HG03575 (cell line): ENCODE results near the gene SLIT3.
"Not testable (repeated sequence)": the region's sequence is repeated elsewhere in the genome, so short reads cannot be mapped to it uniquely, and the experiment has no call there.

Source experiments
- ATAC-seq: cut with Tn5 transposase; IDR thresholded peaks from one replicate; pipeline ENCODE4 v1.9.1; 2021; ENCODE audit not compliant: unreplicated experiment, insufficient number of reproducible peaks, low FRiP score; ENCODE audit errors: extremely low read depth

The SLIT3 gene

GRCh38 chr5:169242175-169242848 is 58.6 kb downstream of the SLIT3 start:
- no peak for ATAC-seq

GRCh38 chr5:169229342-169229892 is 71.5 kb downstream of the SLIT3 start:
- no peak for ATAC-seq

- no peak for ATAC-seq
Measured at GRCh38 chr5:169226895-169227294, 74.0 kb downstream of the SLIT3 start.

GRCh38 chr5:169225830-169226356 is 75.0 kb downstream of the SLIT3 start:
- ATAC-seq = no peak

- no peak for ATAC-seq
Measured at GRCh38 chr5:169223595-169223953, 77.4 kb downstream of the SLIT3 start.

GRCh38 chr5:169222934-169223594 is 77.9 kb downstream of the SLIT3 start:
- ATAC-seq = no peak

GRCh38 chr5:169221519-169221918 is 79.4 kb downstream of the SLIT3 start:
- ATAC-seq = no peak

- no peak for ATAC-seq
Measured at GRCh38 chr5:169219961-169220360, 81.0 kb downstream of the SLIT3 start.

- no peak for ATAC-seq
Measured at GRCh38 chr5:169219351-169219750, 81.6 kb downstream of the SLIT3 start.

GRCh38 chr5:169218861-169219260 is 82.1 kb downstream of the SLIT3 start:
- no peak for ATAC-seq

GRCh38 chr5:169218176-169218575 is 82.8 kb downstream of the SLIT3 start:
- no peak for ATAC-seq

GRCh38 chr5:169216866-169217265 is 84.1 kb downstream of the SLIT3 start:
- ATAC-seq = no peak

- ATAC-seq = no peak
Measured at GRCh38 chr5:169213479-169213878, 87.5 kb downstream of the SLIT3 start.

- ATAC-seq = not testable (repeated sequence)
Measured at GRCh38 chr5:169211761-169212160, 89.2 kb downstream of the SLIT3 start.

- ATAC-seq = no peak
Measured at GRCh38 chr5:169204788-169205400, 96.0 kb downstream of the SLIT3 start.

- ATAC-seq = no peak
Measured at GRCh38 chr5:169202969-169203368, 98.0 kb downstream of the SLIT3 start.

GRCh38 chr5:169201597-169201996 is 99.3 kb downstream of the SLIT3 start:
- no peak for ATAC-seq

- no peak for ATAC-seq
Measured at GRCh38 chr5:169200125-169200778, 100.7 kb downstream of the SLIT3 start.

- no peak for ATAC-seq
Measured at GRCh38 chr5:169197343-169197742, 103.6 kb downstream of the SLIT3 start.
